ENCODE data around the gene SIRT5.

DNA sequence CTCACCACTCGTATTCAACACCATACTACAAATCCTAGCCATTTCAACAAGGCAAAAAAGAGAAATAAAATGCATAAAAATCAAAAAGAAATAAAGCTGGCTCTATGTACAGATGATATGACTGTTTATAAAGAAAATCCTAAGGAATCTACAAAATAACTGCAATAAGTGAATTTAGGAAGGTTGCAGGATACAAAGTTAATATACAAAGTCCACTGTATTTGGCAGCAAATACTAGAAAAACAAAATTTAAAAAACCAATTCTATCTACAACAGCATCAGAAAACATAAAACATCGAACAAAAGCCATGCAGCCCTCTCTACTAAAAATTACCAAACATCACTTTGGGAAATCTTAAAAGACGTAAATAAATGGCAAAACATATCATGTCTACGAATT lies 89.6 kb downstream of the SIRT5 start:
- TF ChIP-seq, protein P1, sequence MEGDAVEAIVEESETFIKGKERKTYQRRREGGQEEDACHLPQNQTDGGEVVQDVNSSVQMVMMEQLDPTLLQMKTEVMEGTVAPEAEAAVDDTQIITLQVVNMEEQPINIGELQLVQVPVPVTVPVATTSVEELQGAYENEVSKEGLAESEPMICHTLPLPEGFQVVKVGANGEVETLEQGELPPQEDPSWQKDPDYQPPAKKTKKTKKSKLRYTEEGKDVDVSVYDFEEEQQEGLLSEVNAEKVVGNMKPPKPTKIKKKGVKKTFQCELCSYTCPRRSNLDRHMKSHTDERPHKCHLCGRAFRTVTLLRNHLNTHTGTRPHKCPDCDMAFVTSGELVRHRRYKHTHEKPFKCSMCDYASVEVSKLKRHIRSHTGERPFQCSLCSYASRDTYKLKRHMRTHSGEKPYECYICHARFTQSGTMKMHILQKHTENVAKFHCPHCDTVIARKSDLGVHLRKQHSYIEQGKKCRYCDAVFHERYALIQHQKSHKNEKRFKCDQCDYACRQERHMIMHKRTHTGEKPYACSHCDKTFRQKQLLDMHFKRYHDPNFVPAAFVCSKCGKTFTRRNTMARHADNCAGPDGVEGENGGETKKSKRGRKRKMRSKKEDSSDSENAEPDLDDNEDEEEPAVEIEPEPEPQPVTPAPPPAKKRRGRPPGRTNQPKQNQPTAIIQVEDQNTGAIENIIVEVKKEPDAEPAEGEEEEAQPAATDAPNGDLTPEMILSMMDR (IDR thresholded peaks at IDR 0.05) = no peak
- no peak for TF ChIP-seq POLR2A (IDR thresholded peaks at IDR 0.05)

Data from upper lobe of left lung (tissue), 4 donors.